Lower lobe of right lung (tissue), 2 donors: Measurements from ENCODE around the gene PHACTR1. TPM values are rescaled to one million over a fixed set of nuclear protein-coding genes. Genes with fewer than 3 reads are reported as not detected.

Experiments used
- ATAC-seq, 2 donors: fragments of 200-7000 bp; cut with Tn5 transposase; one replicate each; pipeline ENCODE4 v1.9.1; 2020 to 2022; ENCODE audit warnings: mild to moderate bottlenecking in 2 of 2, moderate library complexity in 2 of 2
- DNase-seq: peaks from one replicate; pipeline ENCODE4 v3.0.0-alpha.2; 2020
- H3K27ac ChIP-seq: fragments of 200-600 bp; one replicate; pipeline ENCODE4 v1.8.0; 2022
- H3K27me3 ChIP-seq: fragments of 200-600 bp; one replicate; pipeline ENCODE4 v1.8.0; 2022; ENCODE audit warnings: low read depth
- H3K36me3 ChIP-seq: fragments of 200-600 bp; one replicate; pipeline ENCODE4 v1.8.0; 2022; ENCODE audit warnings: mild to moderate bottlenecking
- H3K4me1 ChIP-seq: fragments of 200-600 bp; one replicate; pipeline ENCODE4 v1.8.0; 2022
- H3K4me3 ChIP-seq: fragments of 200-600 bp; one replicate; pipeline ENCODE4 v1.8.0; 2022; ENCODE audit warnings: mild to moderate bottlenecking
- H3K9me3 ChIP-seq: fragments of 200-600 bp; one replicate; pipeline ENCODE4 v1.8.0; 2022
- CTCF ChIP-seq: fragments of 200-600 bp; IDR thresholded peaks from one replicate; pipeline ENCODE4 v1.8.0; 2022; ENCODE audit warnings: antibody characterized with exemption, mild to moderate bottlenecking
- intact Hi-C: fragments of 100-400 bp; cut with DNase I; formaldehyde crosslinking; loops from one replicate; pipeline ENCODE4 v1.11.0; 2022
- total RNA-seq: library from RNA; stranded (reverse); fragmentation: NEBNext Ultra II Directional; extraction: Animal tissue kit (Norgen Biotek cat#: 25700); gene quantifications from one replicate; pipeline ENCODE4 v1.2.1, GENCODE V29; 2021
- donor health status: DM: no; HTN: yes; CAD: no; lungs with severe emphysema.

Gene PHACTR1
- total RNA-seq, 1 donor from 2014 or later, result 91.0 TPM

GRCh38 chr6:13273202-13273930 lies 556.8 kb downstream of the PHACTR1 start:
- no peak for TF ChIP-seq CTCF

GRCh38 chr6:13273931-13274706 lies 557.6 kb downstream of the PHACTR1 start:
- Histone ChIP-seq H3K27me3 (no peaks in the 10 kb centered on the region), H3K27ac (peak overlapping the region; percentile 31), H3K4me1 (peaks cover 5% of the 10 kb centered on the region), H3K9me3 (no peaks in the 10 kb centered on the region), H3K36me3 (peaks cover 34% of the 10 kb centered on the region), H3K4me3 (peak overlapping the region; percentile 38)
- intact Hi-C loops, result no loop called here
- TF ChIP-seq CTCF, result no peak
- peak; percentile 86 for DNase-seq
- peak; percentile 41 to 56 for ATAC-seq

More at GRCh38 chr6:13273202-13273930, 556.8 kb downstream of the PHACTR1 start:
- DNase-seq (no peak), ATAC-seq (peak in 1 of 2 donors; percentile 5)
- H3K27ac ChIP-seq, result peak overlapping the region; percentile 50
- intact Hi-C loops, result no loop called here
- H3K4me1 ChIP-seq, result peaks cover 9% of the 10 kb centered on the region
- no peaks in the 10 kb centered on the region for H3K9me3 ChIP-seq
- H3K4me3 ChIP-seq, result peak overlapping the region; percentile 38
- no peaks in the 10 kb centered on the region for H3K27me3 ChIP-seq
- H3K36me3 ChIP-seq, result peaks cover 27% of the 10 kb centered on the region

- H3K27me3 ChIP-seq, result no peaks in the 10 kb centered on the region
- intact Hi-C loops, result no loop called here
- H3K4me1 ChIP-seq, result no peaks in the 10 kb centered on the region
- H3K36me3 ChIP-seq, result peaks cover 41% of the 10 kb centered on the region
- H3K27ac ChIP-seq, result no peak overlapping the region
- H3K9me3 ChIP-seq, result no peaks in the 10 kb centered on the region
- no peak for ATAC-seq
- DNase-seq, result no peak
- TF ChIP-seq CTCF, result no peak
- H3K4me3 ChIP-seq, result peak overlapping the region; percentile 38
Measured at GRCh38 chr6:13274707-13275434, 558.3 kb downstream of the PHACTR1 start.

GRCh38 chr6:13275435-13275989 lies 558.9 kb downstream of the PHACTR1 start:
- H3K9me3 ChIP-seq, result no peaks in the 10 kb centered on the region
- ATAC-seq (no peak), DNase-seq (no peak)
- no peak overlapping the region for H3K4me3 ChIP-seq
- H3K27me3 ChIP-seq, result no peaks in the 10 kb centered on the region
- no peaks in the 10 kb centered on the region for H3K4me1 ChIP-seq
- intact Hi-C loops, result no loop called here
- TF ChIP-seq CTCF, result no peak
- H3K27ac ChIP-seq, result no peak overlapping the region
- peaks cover 47% of the 10 kb centered on the region for H3K36me3 ChIP-seq

GRCh38 chr6:13277231-13277630 lies 560.7 kb downstream of the PHACTR1 start:
- no peaks in the 10 kb centered on the region for H3K4me1 ChIP-seq
- H3K36me3 ChIP-seq, result peaks cover 56% of the 10 kb centered on the region
- H3K9me3 ChIP-seq, result no peaks in the 10 kb centered on the region
- H3K27ac ChIP-seq, result no peak overlapping the region
- DNase-seq (no peak), ATAC-seq (no peak)
- H3K27me3 ChIP-seq, result no peaks in the 10 kb centered on the region
- no peak for TF ChIP-seq CTCF
- H3K4me3 ChIP-seq, result no peak overlapping the region
- intact Hi-C loops, result no loop called here
